ENCODE data around the gene PCNX1.
"Not testable (repeated sequence)": the region's sequence is repeated elsewhere in the genome, so short reads cannot be mapped to it uniquely, and the experiment has no call there.

Gene PCNX1

DNA sequence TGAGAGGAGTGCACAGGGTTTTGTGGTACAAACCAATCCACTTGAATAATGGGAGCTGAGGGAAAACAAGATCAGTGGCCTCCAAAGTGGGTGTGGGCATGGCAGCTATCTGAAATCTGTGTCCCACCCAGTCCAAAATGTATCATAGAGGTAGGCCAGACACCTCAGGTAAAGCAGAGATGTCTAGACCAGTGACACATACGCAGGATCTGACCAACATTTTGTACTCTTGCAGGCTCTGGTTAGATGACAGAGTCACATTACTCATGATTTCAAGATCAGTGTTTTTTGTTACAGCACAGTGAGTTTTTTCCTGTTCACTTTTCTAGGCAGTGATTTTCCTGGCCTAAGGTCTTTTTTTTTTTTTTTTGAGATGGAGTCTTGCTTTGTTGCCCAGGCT, 211.8 kb downstream of the PCNX1 start:
- Histone ChIP-seq H3K36me3 (ENCODE audit: control insufficient read depth, insufficient read depth, low read length) (no peaks in the 10 kb centered on the region), H3K27me3 (ENCODE audit: control insufficient read depth, insufficient read depth, low read length, poor library complexity, severe bottlenecking) (no peaks in the 10 kb centered on the region), H3K9me3 (ENCODE audit: control insufficient read depth, low read length) (no peaks in the 10 kb centered on the region), H3K27ac (ENCODE audit: insufficient read depth, low read depth, low read length, poor library complexity, severe bottlenecking) (no peak overlapping the region), H3K4me1 (ENCODE audit: control insufficient read depth, insufficient read depth, low read length) (peaks cover 4% of the 10 kb centered on the region), H3K4me3 (ENCODE audit: insufficient read depth, low read depth, low read length) (no peak overlapping the region)
- WGBS, 2 experiments = 93 to 97% methylated on average over 1 of the region's 1 CpG

DNA sequence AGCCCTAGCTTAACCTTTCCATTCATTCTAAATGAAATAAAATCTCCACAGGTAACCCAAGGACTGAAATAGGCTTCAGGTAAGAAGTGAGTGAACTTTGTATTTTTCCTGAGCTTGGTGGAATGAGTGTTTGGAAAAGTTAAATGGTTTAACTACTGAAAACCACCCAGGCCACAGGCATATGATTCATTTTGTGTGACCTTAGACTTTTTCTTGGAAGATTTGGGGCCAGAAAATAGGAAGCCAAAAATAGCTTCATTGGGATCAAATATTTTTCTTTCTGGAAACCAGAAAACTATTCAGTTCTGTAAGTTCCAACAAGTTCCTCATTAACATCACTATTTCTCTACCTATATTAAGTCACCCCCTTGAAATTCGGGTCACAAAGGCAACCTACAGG, 212.6 kb downstream of the PCNX1 start:
- Histone ChIP-seq H3K27ac (ENCODE audit: insufficient read depth, low read depth, low read length, poor library complexity, severe bottlenecking) (no peak overlapping the region), H3K4me3 (ENCODE audit: insufficient read depth, low read depth, low read length) (no peak overlapping the region), H3K4me1 (ENCODE audit: control insufficient read depth, insufficient read depth, low read length) (peaks cover 4% of the 10 kb centered on the region), H3K9me3 (ENCODE audit: control insufficient read depth, low read length) (no peaks in the 10 kb centered on the region), H3K36me3 (ENCODE audit: control insufficient read depth, insufficient read depth, low read length) (no peaks in the 10 kb centered on the region), H3K27me3 (ENCODE audit: control insufficient read depth, insufficient read depth, low read length, poor library complexity, severe bottlenecking) (no peaks in the 10 kb centered on the region)
- WGBS, 2 experiments = 100% methylated on average over 1 of the region's 1 CpG

DNA sequence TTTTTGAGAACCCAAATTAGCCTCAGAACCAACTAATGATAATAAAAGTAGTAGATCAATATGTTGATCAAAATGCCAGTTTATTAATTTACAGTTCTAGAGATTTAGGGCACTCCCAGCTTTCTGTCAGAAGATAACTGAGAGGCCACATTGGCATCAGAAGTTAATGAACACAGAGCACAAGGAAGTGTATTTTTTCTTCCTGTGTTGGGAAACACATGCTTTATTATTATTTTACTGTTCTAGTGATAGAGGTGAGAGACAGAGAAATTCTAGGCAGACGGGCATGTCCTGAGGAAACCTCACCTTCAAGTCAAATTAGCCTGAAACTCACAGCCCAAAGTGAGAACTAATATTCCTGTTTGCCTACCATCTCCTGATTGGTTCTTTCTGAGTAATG, 213.7 kb downstream of the PCNX1 start:
- no peak overlapping the region for H3K27ac ChIP-seq (ENCODE audit: insufficient read depth, low read depth, low read length, poor library complexity, severe bottlenecking)
- 89 to 100% methylated on average over 1 of the region's 1 CpG for WGBS, 2 experiments
- H3K4me3 ChIP-seq (ENCODE audit: insufficient read depth, low read depth, low read length) = no peak overlapping the region
- no peaks in the 10 kb centered on the region for H3K36me3 ChIP-seq (ENCODE audit: control insufficient read depth, insufficient read depth, low read length)
- no peaks in the 10 kb centered on the region for H3K27me3 ChIP-seq (ENCODE audit: control insufficient read depth, insufficient read depth, low read length, poor library complexity, severe bottlenecking)
- no peaks in the 10 kb centered on the region for H3K9me3 ChIP-seq (ENCODE audit: control insufficient read depth, low read length)
- peaks cover under 1% of the 10 kb centered on the region for H3K4me1 ChIP-seq (ENCODE audit: control insufficient read depth, insufficient read depth, low read length)

DNA sequence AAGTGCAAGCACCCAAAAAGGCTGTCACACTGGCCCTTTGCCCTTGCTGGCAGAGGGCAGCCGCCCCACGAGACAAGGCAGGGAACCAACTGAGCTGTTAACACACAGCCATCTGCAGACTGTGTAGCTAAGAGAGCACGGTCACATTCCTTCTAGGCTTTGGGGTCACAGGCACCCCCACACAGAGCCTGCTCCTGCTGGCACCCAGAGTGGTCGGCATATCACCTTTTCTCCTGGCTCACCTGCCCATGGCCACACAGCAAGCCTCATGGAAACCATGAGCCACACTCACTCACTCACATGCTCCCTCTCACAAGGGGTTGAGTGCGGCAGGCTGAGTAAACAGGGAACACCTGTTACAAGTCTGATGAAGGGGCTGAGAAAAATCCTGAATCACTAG, 214.5 kb downstream of the PCNX1 start:
- 91 to 92% methylated on average over 5 of the region's 5 CpGs for WGBS, 2 experiments
- Histone ChIP-seq H3K9me3 (ENCODE audit: control insufficient read depth, low read length) (no peaks in the 10 kb centered on the region), H3K27ac (ENCODE audit: insufficient read depth, low read depth, low read length, poor library complexity, severe bottlenecking) (no peak overlapping the region), H3K27me3 (ENCODE audit: control insufficient read depth, insufficient read depth, low read length, poor library complexity, severe bottlenecking) (no peaks in the 10 kb centered on the region), H3K4me1 (ENCODE audit: control insufficient read depth, insufficient read depth, low read length) (no peaks in the 10 kb centered on the region), H3K36me3 (ENCODE audit: control insufficient read depth, insufficient read depth, low read length) (no peaks in the 10 kb centered on the region), H3K4me3 (ENCODE audit: insufficient read depth, low read depth, low read length) (no peak overlapping the region)

DNA sequence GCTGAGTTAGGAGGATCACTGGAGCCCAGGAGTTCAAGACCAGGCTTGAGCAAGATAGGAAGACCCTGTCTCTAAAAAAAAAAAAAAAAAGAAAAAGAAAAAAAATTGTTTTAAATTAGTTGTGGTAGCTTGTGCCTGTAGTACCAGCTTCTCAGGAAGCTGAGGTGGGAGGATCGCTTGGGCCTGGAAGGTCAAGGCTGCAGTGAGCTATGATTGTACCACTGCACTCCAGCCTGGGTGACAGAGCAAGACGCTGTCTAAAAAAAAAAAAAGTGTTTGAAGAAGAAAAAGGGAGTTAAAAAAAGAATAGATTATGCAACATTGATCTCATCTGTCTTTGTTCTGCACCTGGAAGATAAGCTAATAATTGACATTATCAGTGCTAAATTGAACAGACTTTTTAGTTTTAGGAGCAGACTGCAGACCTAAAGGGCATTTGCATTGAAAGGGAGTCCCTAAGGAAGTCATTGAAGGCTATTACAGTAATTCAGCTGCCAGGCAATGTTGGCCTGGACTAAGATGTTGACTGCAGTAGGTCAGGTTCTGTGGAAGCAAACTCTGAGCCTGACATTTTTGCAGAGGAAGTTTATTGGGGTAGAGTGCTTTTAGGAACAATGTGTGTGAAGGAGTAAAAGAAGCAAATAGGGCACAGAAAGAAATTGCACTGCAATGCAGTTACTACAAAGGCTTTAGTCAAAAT, 215.8 kb downstream of the PCNX1 start:
- WGBS, 2 experiments = 92% methylated on average over 2 of the region's 2 CpGs

DNA sequence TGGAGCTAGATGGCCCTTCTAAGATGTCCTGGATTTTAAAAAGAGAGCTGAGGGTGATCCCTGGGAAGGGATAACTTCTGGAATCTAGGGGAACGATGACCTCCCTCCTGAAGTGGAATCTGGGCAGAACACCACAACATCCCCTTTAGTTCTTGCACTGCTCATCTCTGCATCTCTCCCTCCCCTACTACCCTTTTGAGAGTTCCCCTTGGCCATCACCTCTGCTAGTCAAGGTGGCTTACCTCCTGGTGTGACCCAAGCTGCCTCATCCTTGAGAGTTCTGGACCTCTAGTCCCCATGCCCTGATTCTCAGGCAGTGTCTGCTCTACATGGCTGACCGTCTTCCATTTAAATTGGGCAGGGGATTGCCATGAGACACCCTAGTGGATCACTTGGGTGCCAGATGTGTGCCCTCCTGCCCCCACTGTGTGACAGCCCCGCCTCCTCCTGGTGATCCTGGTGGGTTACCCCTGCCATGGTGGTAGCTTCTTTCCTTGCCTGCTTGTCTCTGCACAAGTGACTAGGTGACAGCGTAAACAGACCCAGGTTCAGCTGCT, 216.4 kb downstream of the PCNX1 start:
- Histone ChIP-seq H3K36me3 (ENCODE audit: control insufficient read depth, insufficient read depth, low read length) (no peaks in the 10 kb centered on the region), H3K27ac (ENCODE audit: insufficient read depth, low read depth, low read length, poor library complexity, severe bottlenecking) (no peak overlapping the region), H3K4me1 (ENCODE audit: control insufficient read depth, insufficient read depth, low read length) (no peaks in the 10 kb centered on the region), H3K27me3 (ENCODE audit: control insufficient read depth, insufficient read depth, low read length, poor library complexity, severe bottlenecking) (no peaks in the 10 kb centered on the region), H3K9me3 (ENCODE audit: control insufficient read depth, low read length) (no peaks in the 10 kb centered on the region), H3K4me3 (ENCODE audit: insufficient read depth, low read depth, low read length) (no peak overlapping the region)
- WGBS, 2 experiments = 93 to 95% methylated on average over 4 of the region's 4 CpGs

More for the DNA sequence above, 215.8 kb downstream of the PCNX1 start:
- Histone ChIP-seq H3K27ac (ENCODE audit: insufficient read depth, low read depth, low read length, poor library complexity, severe bottlenecking) (no peak overlapping the region), H3K4me1 (ENCODE audit: control insufficient read depth, insufficient read depth, low read length) (no peaks in the 10 kb centered on the region), H3K27me3 (ENCODE audit: control insufficient read depth, insufficient read depth, low read length, poor library complexity, severe bottlenecking) (no peaks in the 10 kb centered on the region), H3K4me3 (ENCODE audit: insufficient read depth, low read depth, low read length) (no peak overlapping the region), H3K36me3 (ENCODE audit: control insufficient read depth, insufficient read depth, low read length) (no peaks in the 10 kb centered on the region), H3K9me3 (ENCODE audit: control insufficient read depth, low read length) (no peaks in the 10 kb centered on the region)

DNA sequence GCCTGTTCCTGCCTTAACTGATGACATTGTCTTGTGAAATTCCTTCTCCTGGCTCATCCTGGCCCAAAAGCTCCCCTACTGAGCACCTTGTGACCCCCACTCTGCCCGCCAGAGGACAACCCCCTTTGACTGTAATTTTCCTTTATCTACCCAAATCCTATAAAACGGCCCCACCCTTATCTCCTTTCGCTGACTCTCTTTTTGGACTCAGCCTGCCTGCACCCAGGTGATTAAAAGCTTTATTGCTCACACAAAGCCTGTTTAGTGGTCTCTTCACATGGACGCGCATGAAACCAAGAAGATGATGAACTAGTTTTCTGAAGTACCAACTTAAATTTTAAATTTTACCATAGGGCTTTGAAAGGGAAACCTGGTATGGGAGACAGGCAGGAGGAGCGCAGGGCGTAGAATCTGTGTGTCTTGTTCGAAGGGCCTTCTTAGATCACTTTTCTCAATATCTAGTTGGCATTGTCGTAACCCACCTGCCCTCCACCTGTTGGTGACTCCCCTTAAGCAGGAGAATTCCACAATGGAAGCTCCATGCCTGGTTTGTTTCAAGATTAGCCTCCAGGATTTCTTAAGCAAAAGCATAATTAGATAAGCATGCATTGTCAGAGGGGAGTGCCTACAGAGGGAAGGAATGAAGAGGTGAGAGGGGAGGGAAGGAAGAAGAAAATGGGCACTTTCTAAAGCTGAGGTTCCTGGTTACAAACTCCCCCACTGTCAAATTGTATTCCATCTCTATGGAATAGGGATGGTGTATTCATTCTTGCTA, 222.6 kb downstream of the PCNX1 start:
- H3K36me3 ChIP-seq (ENCODE audit: control insufficient read depth, insufficient read depth, low read length); H3K9me3 ChIP-seq (ENCODE audit: control insufficient read depth, low read length); H3K27ac ChIP-seq (ENCODE audit: insufficient read depth, low read depth, low read length, poor library complexity, severe bottlenecking); H3K27me3 ChIP-seq (ENCODE audit: control insufficient read depth, insufficient read depth, low read length, poor library complexity, severe bottlenecking); H3K4me3 ChIP-seq (ENCODE audit: insufficient read depth, low read depth, low read length); H3K4me1 ChIP-seq (ENCODE audit: control insufficient read depth, insufficient read depth, low read length): not testable (repeated sequence)
- 87 to 90% methylated on average over 9 of the region's 9 CpGs for WGBS, 2 experiments

DNA sequence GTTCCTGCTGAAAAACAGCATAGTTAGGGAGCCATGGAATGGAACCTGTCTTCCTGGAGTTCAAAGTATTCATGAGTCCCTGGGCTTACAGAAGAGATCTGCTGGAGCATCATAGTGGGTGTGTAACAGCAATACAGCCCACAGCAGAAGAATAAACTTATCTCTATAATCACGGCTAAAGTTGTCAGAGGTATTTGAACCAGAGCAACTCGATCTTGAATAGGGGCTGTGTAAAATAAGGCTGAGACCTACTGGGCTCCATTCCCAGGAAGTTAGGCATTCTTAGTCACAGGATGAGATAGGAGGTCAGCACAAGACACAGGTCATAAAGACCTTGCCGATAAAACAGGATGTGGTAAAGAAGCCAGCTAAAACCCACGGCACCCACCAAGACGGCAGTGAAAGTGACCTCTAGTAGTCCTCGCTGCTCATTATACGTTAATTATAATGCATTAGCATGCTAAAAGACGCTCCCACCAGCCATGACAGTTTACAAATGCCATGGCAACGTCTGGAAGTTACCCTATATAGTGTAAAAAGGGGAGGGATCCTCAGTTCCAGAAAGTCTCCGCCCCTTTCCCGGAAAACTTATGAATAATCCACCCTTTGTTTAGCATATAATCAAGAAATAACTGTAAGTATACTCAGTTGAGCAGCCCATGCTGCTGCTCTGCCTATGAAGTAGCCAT, 223.4 kb downstream of the PCNX1 start:
- no peak overlapping the region for H3K27ac ChIP-seq (ENCODE audit: insufficient read depth, low read depth, low read length, poor library complexity, severe bottlenecking)
- H3K36me3 ChIP-seq (ENCODE audit: control insufficient read depth, insufficient read depth, low read length) = no peaks in the 10 kb centered on the region
- no peaks in the 10 kb centered on the region for H3K9me3 ChIP-seq (ENCODE audit: control insufficient read depth, low read length)
- H3K4me1 ChIP-seq (ENCODE audit: control insufficient read depth, insufficient read depth, low read length) = no peaks in the 10 kb centered on the region
- WGBS, 2 experiments = 88% methylated on average over 10 to 11 of the region's 11 CpGs
- H3K4me3 ChIP-seq (ENCODE audit: insufficient read depth, low read depth, low read length) = no peak overlapping the region
- H3K27me3 ChIP-seq (ENCODE audit: control insufficient read depth, insufficient read depth, low read length, poor library complexity, severe bottlenecking) = no peaks in the 10 kb centered on the region

DNA sequence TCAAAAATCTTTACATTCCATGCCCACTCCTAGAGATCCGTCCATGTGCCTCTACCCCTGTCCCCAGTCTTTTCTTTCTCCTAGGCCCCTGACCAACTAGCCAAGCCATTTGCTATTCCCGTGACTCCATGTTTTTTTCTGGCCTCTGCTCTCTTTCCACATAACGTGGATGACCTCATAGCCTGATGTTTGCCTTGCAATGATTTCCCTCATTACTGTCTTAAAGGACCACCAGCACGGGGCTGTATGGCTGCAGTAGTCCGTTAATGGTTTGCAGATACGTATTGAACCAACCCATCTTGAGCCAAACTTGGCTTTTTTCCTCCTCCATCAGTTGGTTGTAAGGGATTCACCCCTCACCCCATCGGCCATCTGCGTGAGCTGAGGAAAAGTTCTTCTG, 226.0 kb downstream of the PCNX1 start:
- Histone ChIP-seq H3K4me1 (ENCODE audit: control insufficient read depth, insufficient read depth, low read length) (no peaks in the 10 kb centered on the region), H3K27me3 (ENCODE audit: control insufficient read depth, insufficient read depth, low read length, poor library complexity, severe bottlenecking) (no peaks in the 10 kb centered on the region), H3K4me3 (ENCODE audit: insufficient read depth, low read depth, low read length) (no peak overlapping the region), H3K9me3 (ENCODE audit: control insufficient read depth, low read length) (no peaks in the 10 kb centered on the region), H3K36me3 (ENCODE audit: control insufficient read depth, insufficient read depth, low read length) (no peaks in the 10 kb centered on the region), H3K27ac (ENCODE audit: insufficient read depth, low read depth, low read length, poor library complexity, severe bottlenecking) (no peak overlapping the region)
- 96% methylated on average over 8 of the region's 8 CpGs for WGBS, 2 experiments

DNA sequence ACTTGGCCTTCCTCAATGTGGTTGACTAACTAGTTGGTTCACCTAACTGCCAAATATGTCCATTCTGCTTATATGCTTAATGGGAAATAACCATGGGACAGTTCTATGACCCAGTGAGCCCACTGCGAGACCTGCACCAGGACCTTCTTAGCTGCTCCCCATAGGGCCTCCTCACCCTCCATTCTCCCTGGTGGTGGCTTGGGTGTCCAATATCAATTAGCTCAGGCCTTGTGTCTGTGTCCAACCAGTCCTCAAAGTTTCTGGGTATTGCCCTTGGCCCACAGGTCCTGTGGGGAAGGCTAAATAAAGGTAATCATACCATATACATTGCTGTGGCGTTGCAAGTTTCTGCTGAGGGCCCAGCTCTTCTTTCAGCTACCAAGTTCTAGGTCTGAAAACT, 228.2 kb downstream of the PCNX1 start:
- no peaks in the 10 kb centered on the region for H3K4me1 ChIP-seq (ENCODE audit: control insufficient read depth, insufficient read depth, low read length)
- WGBS, 2 experiments = 91 to 96% methylated on average over 2 of the region's 2 CpGs
- H3K27ac ChIP-seq (ENCODE audit: insufficient read depth, low read depth, low read length, poor library complexity, severe bottlenecking) = no peak overlapping the region
- no peaks in the 10 kb centered on the region for H3K36me3 ChIP-seq (ENCODE audit: control insufficient read depth, insufficient read depth, low read length)
- H3K4me3 ChIP-seq (ENCODE audit: insufficient read depth, low read depth, low read length) = no peak overlapping the region
- H3K27me3 ChIP-seq (ENCODE audit: control insufficient read depth, insufficient read depth, low read length, poor library complexity, severe bottlenecking) = no peaks in the 10 kb centered on the region
- H3K9me3 ChIP-seq (ENCODE audit: control insufficient read depth, low read length) = no peaks in the 10 kb centered on the region
